ENCODE measurements around the gene ZNF526. TPM values are rescaled to one million over a fixed set of nuclear protein-coding genes. Genes with fewer than 3 reads are reported as not detected.
A peak's percentile ranks its signal among the peaks of the same experiment; 100 is the strongest.

Gene ZNF526
- total RNA-seq, 1 experiment from 2014 or later: 19.4 TPM

DNA sequence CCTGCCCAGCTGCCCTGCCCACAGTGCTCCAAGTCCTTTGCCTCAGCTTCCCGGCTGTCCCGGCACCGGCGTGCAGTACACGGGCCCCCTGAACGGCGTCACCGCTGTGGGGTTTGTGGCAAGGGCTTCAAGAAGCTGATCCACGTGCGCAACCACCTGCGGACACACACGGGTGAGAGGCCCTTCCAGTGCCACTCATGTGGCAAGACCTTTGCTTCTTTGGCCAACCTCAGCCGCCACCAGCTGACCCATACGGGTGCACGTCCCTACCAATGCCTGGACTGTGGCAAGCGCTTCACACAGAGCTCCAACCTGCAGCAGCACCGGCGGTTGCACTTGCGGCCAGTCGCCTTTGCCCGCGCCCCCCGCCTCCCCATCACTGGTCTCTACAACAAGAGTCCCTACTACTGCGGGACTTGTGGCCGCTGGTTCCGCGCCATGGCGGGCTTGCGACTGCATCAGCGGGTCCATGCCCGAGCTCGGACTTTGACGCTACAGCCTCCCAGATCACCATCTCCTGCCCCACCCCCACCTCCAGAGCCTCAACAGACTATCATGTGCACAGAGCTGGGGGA lies 5.7 kb downstream of the ZNF526 start:
- H3K4me3 Mint-ChIP-seq (ENCODE audit: unreplicated experiment): no peak overlapping the region
- no peaks in the 10 kb centered on the region for H3K9me3 Mint-ChIP-seq (ENCODE audit: unreplicated experiment)
- no peak overlapping the region for H3K4me3 ChIP-seq (ENCODE audit: low read depth, low read length)
- DNase-seq: no peak
- TF ChIP-seq, protein P1, sequence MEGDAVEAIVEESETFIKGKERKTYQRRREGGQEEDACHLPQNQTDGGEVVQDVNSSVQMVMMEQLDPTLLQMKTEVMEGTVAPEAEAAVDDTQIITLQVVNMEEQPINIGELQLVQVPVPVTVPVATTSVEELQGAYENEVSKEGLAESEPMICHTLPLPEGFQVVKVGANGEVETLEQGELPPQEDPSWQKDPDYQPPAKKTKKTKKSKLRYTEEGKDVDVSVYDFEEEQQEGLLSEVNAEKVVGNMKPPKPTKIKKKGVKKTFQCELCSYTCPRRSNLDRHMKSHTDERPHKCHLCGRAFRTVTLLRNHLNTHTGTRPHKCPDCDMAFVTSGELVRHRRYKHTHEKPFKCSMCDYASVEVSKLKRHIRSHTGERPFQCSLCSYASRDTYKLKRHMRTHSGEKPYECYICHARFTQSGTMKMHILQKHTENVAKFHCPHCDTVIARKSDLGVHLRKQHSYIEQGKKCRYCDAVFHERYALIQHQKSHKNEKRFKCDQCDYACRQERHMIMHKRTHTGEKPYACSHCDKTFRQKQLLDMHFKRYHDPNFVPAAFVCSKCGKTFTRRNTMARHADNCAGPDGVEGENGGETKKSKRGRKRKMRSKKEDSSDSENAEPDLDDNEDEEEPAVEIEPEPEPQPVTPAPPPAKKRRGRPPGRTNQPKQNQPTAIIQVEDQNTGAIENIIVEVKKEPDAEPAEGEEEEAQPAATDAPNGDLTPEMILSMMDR (IDR thresholded peaks at IDR 0.05; ENCODE audit: insufficient read depth in 1 of 2, low read depth in 1 of 2, low read length in 1 of 2, severe bottlenecking in 1 of 2, unreplicated experiment in 1 of 2): no peak
- no peaks in the 10 kb centered on the region for H3K27me3 Mint-ChIP-seq (ENCODE audit: insufficient read depth, unreplicated experiment)
- no peaks in the 10 kb centered on the region for H3K27me3 ChIP-seq (replicated peaks; ENCODE audit: control insufficient read depth, insufficient read depth, low read length)
- CTCF ChIA-PET: no interaction called here
- peaks cover 6% of the 10 kb centered on the region for H3K36me3 ChIP-seq (ENCODE audit: control insufficient read depth, insufficient read depth, low read length)
- H3K4me1 ChIP-seq: no peaks in the 10 kb centered on the region
- no TSS peak for BruUV-seq (replicated peaks)
- H3K36me3 Mint-ChIP-seq (ENCODE audit: insufficient read depth, unreplicated experiment): peaks cover 63% of the 10 kb centered on the region
- H3K27ac Mint-ChIP-seq (ENCODE audit: unreplicated experiment): no peak overlapping the region
- POLR2A ChIA-PET: no interaction called here
- intact Hi-C loops (cut with micrococcal nuclease; ENCODE audit: unreplicated experiment): no loop called here
- H3K9me3 ChIP-seq: no peaks in the 10 kb centered on the region
- peaks cover 11% of the 10 kb centered on the region for H3K4me1 Mint-ChIP-seq (ENCODE audit: low read depth, unreplicated experiment)

- no peaks in the 10 kb centered on the region for H3K27me3 ChIP-seq (replicated peaks; ENCODE audit: control insufficient read depth, insufficient read depth, low read length)
- Mint-ChIP-seq H3K36me3 (ENCODE audit: insufficient read depth, unreplicated experiment) (peaks cover 71% of the 10 kb centered on the region), H3K9me3 (ENCODE audit: unreplicated experiment) (no peaks in the 10 kb centered on the region), H3K4me1 (ENCODE audit: low read depth, unreplicated experiment) (peaks cover 11% of the 10 kb centered on the region), H3K27me3 (ENCODE audit: insufficient read depth, unreplicated experiment) (no peaks in the 10 kb centered on the region), H3K4me3 (ENCODE audit: unreplicated experiment) (no peak overlapping the region), H3K27ac (ENCODE audit: unreplicated experiment) (no peak overlapping the region)
- intact Hi-C loops (cut with micrococcal nuclease; ENCODE audit: unreplicated experiment): no loop called here
- no peak overlapping the region for H3K4me3 ChIP-seq (ENCODE audit: low read depth, low read length)
- CTCF ChIA-PET: interaction anchor here (0.6 kb wide), 1 partner anchor 60 kb away, joined by 3 read pairs; no protein-coding TSS in a partner anchor
- TF ChIP-seq, protein P1 (IDR thresholded peaks at IDR 0.05; ENCODE audit: insufficient read depth in 1 of 2, low read depth in 1 of 2, low read length in 1 of 2, severe bottlenecking in 1 of 2, unreplicated experiment in 1 of 2): no peak
- no peak for DNase-seq
- no peaks in the 10 kb centered on the region for H3K4me1 ChIP-seq
- no TSS peak for BruUV-seq (replicated peaks)
- POLR2A ChIA-PET: no interaction called here
- no peaks in the 10 kb centered on the region for H3K9me3 ChIP-seq
- peaks cover 6% of the 10 kb centered on the region for H3K36me3 ChIP-seq (ENCODE audit: control insufficient read depth, insufficient read depth, low read length)
Observed at GRCh38 chr19:42226886-42227285, 6.8 kb downstream of the ZNF526 start.

GRCh38 chr19:42228641-42229040 lies 8.5 kb downstream of the ZNF526 start:
- Mint-ChIP-seq H3K27me3 (ENCODE audit: insufficient read depth, unreplicated experiment) (no peaks in the 10 kb centered on the region), H3K4me1 (ENCODE audit: low read depth, unreplicated experiment) (peaks cover 10% of the 10 kb centered on the region), H3K36me3 (ENCODE audit: insufficient read depth, unreplicated experiment) (peaks cover 76% of the 10 kb centered on the region), H3K9me3 (ENCODE audit: unreplicated experiment) (no peaks in the 10 kb centered on the region), H3K27ac (ENCODE audit: unreplicated experiment) (peak overlapping the region; percentile 45), H3K4me3 (ENCODE audit: unreplicated experiment) (no peak overlapping the region)
- intact Hi-C loops (cut with micrococcal nuclease; ENCODE audit: unreplicated experiment): no loop called here
- H3K27me3 ChIP-seq (replicated peaks; ENCODE audit: control insufficient read depth, insufficient read depth, low read length): no peaks in the 10 kb centered on the region
- DNase-seq: no peak
- H3K9me3 ChIP-seq: no peaks in the 10 kb centered on the region
- peaks cover 2% of the 10 kb centered on the region; the same call in 1 of the 2 replicates for H3K4me1 ChIP-seq
- POLR2A ChIA-PET: interaction anchor here (0.6 to 0.8 kb wide), 2 partner anchors 14 to 15 kb away, joined by 3 read pairs; partner anchors contain the start of gene GSK3A
- BruUV-seq (replicated peaks): no TSS peak
- peaks cover 8% of the 10 kb centered on the region for H3K36me3 ChIP-seq (ENCODE audit: control insufficient read depth, insufficient read depth, low read length)
- CTCF ChIA-PET: interaction anchor here (0.6 kb wide), 1 partner anchor 157 kb away, joined by 3 read pairs; no protein-coding TSS in a partner anchor
- TF ChIP-seq, protein P1 (IDR thresholded peaks at IDR 0.05; ENCODE audit: insufficient read depth in 1 of 2, low read depth in 1 of 2, low read length in 1 of 2, severe bottlenecking in 1 of 2, unreplicated experiment in 1 of 2): no peak
- H3K4me3 ChIP-seq (ENCODE audit: low read depth, low read length): no peak overlapping the region
